HG03354 (cell line): Measurements from ENCODE around the gene LEO1.
A peak's percentile ranks its signal among the peaks of the same experiment; 100 is the strongest.

Experiments
- ATAC-seq: cut with Tn5 transposase; IDR thresholded peaks from one replicate; pipeline ENCODE4 v1.9.1; 2021; ENCODE audit warnings: mild to moderate bottlenecking; ENCODE audit not compliant: unreplicated experiment, poor library complexity, severe bottlenecking

Gene LEO1

GRCh38 chr15:51938286-51938685 lies 33.3 kb downstream of the LEO1 start:
- no peak for ATAC-seq

- no peak for ATAC-seq
Measured at GRCh38 chr15:51936105-51936478, 35.5 kb downstream of the LEO1 start.

- ATAC-seq: peak; percentile 96
Measured at GRCh38 chr15:51935466-51936104, 36.0 kb downstream of the LEO1 start.

- ATAC-seq: no peak
Measured at GRCh38 chr15:51932161-51932560, 39.4 kb downstream of the LEO1 start.

- no peak for ATAC-seq
Measured at GRCh38 chr15:51931638-51932037, 39.9 kb downstream of the LEO1 start.

- no peak for ATAC-seq
Measured at GRCh38 chr15:51931016-51931415, 40.6 kb downstream of the LEO1 start.

- no peak for ATAC-seq
Measured at GRCh38 chr15:51926809-51927208, 44.8 kb downstream of the LEO1 start.

- ATAC-seq: no peak
Measured at GRCh38 chr15:51924156-51925068, 47.2 kb downstream of the LEO1 start.

GRCh38 chr15:51917493-51917892 lies 54.1 kb downstream of the LEO1 start:
- no peak for ATAC-seq

- no peak for ATAC-seq
Measured at GRCh38 chr15:51912528-51912927, 59.0 kb downstream of the LEO1 start.

- ATAC-seq: no peak
Measured at GRCh38 chr15:51909584-51909983, 62.0 kb downstream of the LEO1 start.

- no peak for ATAC-seq
Measured at GRCh38 chr15:51908316-51908715, 63.3 kb downstream of the LEO1 start.

GRCh38 chr15:51907136-51907862 lies 64.3 kb downstream of the LEO1 start:
- ATAC-seq: no peak

- no peak for ATAC-seq
Measured at GRCh38 chr15:51904931-51905330, 66.6 kb downstream of the LEO1 start.

- no peak for ATAC-seq
Measured at GRCh38 chr15:51904421-51904820, 67.2 kb downstream of the LEO1 start.

- ATAC-seq: no peak
Measured at GRCh38 chr15:51889486-51889885, 82.1 kb downstream of the LEO1 start.

- no peak for ATAC-seq
Measured at GRCh38 chr15:51888593-51889195, 82.9 kb downstream of the LEO1 start.
